HFFc6 (cell line): ENCODE results near the gene GALNT17. TPM values are rescaled to one million over a fixed set of nuclear protein-coding genes. Genes with fewer than 3 reads are reported as not detected.

ENCODE experiments used
- DNase-seq: peaks from one replicate; pipeline ENCODE4 v3.0.0-alpha.2; 2018
- H3K27ac Mint-ChIP-seq: 2 replicates; pipeline ENCODE4 v1.8.0; 2020; ENCODE audit warnings: mild to moderate bottlenecking, mixed read lengths
- H3K27me3 Mint-ChIP-seq: 2 replicates; pipeline ENCODE4 v1.8.0; 2021; ENCODE audit warnings: mild to moderate bottlenecking, moderate library complexity, mixed read lengths; ENCODE audit not compliant: insufficient read depth
- H3K36me3 Mint-ChIP-seq: 2 replicates; pipeline ENCODE4 v1.8.0; 2021; ENCODE audit warnings: low read depth, mixed read lengths
- H3K4me1 Mint-ChIP-seq: 2 replicates; pipeline ENCODE4 v1.8.0; 2020; ENCODE audit warnings: low read depth, mixed read lengths
- H3K4me3 Mint-ChIP-seq: 2 replicates; pipeline ENCODE4 v1.8.0; 2020; ENCODE audit warnings: mild to moderate bottlenecking, moderate library complexity, mixed read lengths
- H3K9me3 Mint-ChIP-seq: 2 replicates; pipeline ENCODE4 v1.8.0; 2020; ENCODE audit warnings: mild to moderate bottlenecking, mixed read lengths
- CTCF ChIP-seq: fragments of 200-600 bp; sonication (generic); IDR thresholded peaks from 2 replicates; pipeline ENCODE4 v1.5.0; 2021; ENCODE audit warnings: antibody characterized with exemption, mild to moderate bottlenecking
- microRNA-seq: library from miRNA; unstranded; fragments of <30 nt; microRNA quantifications from one replicate; pipeline ENCODE4, GENCODE V29; 2019
- total RNA-seq, 6 experiments: library from RNA; stranded (reverse); fragmentation: NEBNext Ultra II Directional; extraction: Animal tissue kit (Norgen Biotek cat#: 25700); gene quantifications; 2 replicates in 1 of 6; 3 replicates in 5 of 6; pipeline ENCODE4 v1.2.3, GENCODE V29; 2021

GALNT17 gene
- total RNA-seq, 6 experiments from 2014 or later, result not detected

GRCh38 chr7:71753956-71754664, 622.2 kb downstream of the GALNT17 start:
- Mint-ChIP-seq H3K36me3 (no peaks in the 10 kb centered on the region), H3K27ac (no peak overlapping the region), H3K4me1 (no peaks in the 10 kb centered on the region), H3K4me3 (no peak overlapping the region), H3K27me3 (no peaks in the 10 kb centered on the region), H3K9me3 (peaks cover 18% of the 10 kb centered on the region)
- DNase-seq, result no peak
- TF ChIP-seq CTCF, result no peak

- Mint-ChIP-seq H3K9me3 (peaks cover 14% of the 10 kb centered on the region; the same call in 1 of the 2 replicates), H3K27ac (no peak overlapping the region), H3K4me1 (no peaks in the 10 kb centered on the region), H3K27me3 (no peaks in the 10 kb centered on the region), H3K36me3 (no peaks in the 10 kb centered on the region), H3K4me3 (no peak overlapping the region)
- DNase-seq, result no peak
- TF ChIP-seq CTCF, result no peak
These were observed 622.9 kb downstream of the GALNT17 start for GRCh38 chr7:71754828-71755227.

DNA sequence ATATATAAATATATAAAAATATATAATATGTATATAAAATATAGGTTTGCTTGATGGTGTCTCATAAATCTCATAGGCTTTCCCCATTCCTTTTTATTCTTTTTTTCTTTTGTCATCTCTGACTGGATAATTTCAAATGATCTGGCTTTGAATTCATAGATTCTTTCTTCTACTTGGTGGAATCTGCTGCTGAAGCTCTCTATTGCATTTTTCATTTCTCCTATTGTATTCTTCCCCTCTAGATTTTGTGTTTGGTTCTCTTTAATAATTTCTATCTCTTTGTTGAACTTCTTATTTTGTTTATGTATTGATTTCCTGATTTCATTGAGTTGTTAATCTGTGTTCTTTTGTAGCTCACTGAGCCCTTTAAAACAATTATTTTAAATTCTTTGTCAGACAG, 629.4 kb downstream of the GALNT17 start:
- Mint-ChIP-seq H3K4me3 (no peak overlapping the region), H3K4me1 (no peaks in the 10 kb centered on the region), H3K27ac (no peak overlapping the region), H3K27me3 (no peaks in the 10 kb centered on the region), H3K36me3 (no peaks in the 10 kb centered on the region), H3K9me3 (peaks cover 12% of the 10 kb centered on the region)
- no peak for TF ChIP-seq CTCF
- DNase-seq, result no peak

Small RNA genes lying within 50 kb of the gene (microRNA-seq; reads per million reads assigned to microRNA genes)
- gene MIR3914-1, result not detected
- gene MIR3914-2, result not detected
